GM23338 (cell line): ENCODE results near the gene TRAPPC12. TPM values are rescaled to one million over a fixed set of nuclear protein-coding genes. Genes with fewer than 3 reads are reported as not detected.

Experiments used
- ATAC-seq: fragments of 200-7000 bp; cut with Tn5 transposase; 3 replicates; pipeline ENCODE4 v1.9.1; 2020
- DNase-seq: peaks from one replicate; pipeline ENCODE4 v3.0.0-alpha.2; 2015; ENCODE audit warnings: low spot score
- H2AFZ ChIP-seq: fragments of 200-600 bp; sonication (generic); 2 replicates; pipeline ENCODE4 v1.8.0; 2016; ENCODE audit warnings: antibody characterized with exemption, mild to moderate bottlenecking, moderate library complexity
- H3F3A ChIP-seq: fragments of 200-600 bp; sonication (generic); replicated peaks from 2 replicates; pipeline ENCODE4 v1.8.0; 2017; ENCODE audit warnings: antibody characterized with exemption, mixed run types, low read depth
- H3K27ac ChIP-seq: fragments of 200-600 bp; sonication (generic); 2 replicates; pipeline ENCODE4 v1.6.1; 2016; ENCODE audit warnings: low read depth
- H3K27me3 ChIP-seq: fragments of 200-600 bp; sonication (generic); 2 replicates; pipeline ENCODE4 v1.8.0; 2016; ENCODE audit warnings: mild to moderate bottlenecking, mixed run types, moderate library complexity; ENCODE audit not compliant: insufficient read depth
- H3K36me3 ChIP-seq: fragments of 200-600 bp; sonication (generic); 2 replicates; pipeline ENCODE4 v1.8.0; 2016; ENCODE audit warnings: mild to moderate bottlenecking; ENCODE audit not compliant: insufficient read depth
- H3K4me1 ChIP-seq: fragments of 200-600 bp; sonication (generic); 2 replicates; pipeline ENCODE4 v1.8.0; 2016; ENCODE audit warnings: mild to moderate bottlenecking, moderate library complexity; ENCODE audit not compliant: insufficient read depth
- H3K4me2 ChIP-seq: fragments of 200-600 bp; sonication (generic); 2 replicates; pipeline ENCODE4 v1.7.1; 2017; ENCODE audit warnings: mixed run types
- H3K4me3 ChIP-seq: fragments of 200-600 bp; sonication (generic); 2 replicates; pipeline ENCODE4 v1.6.1; 2016; ENCODE audit warnings: mixed run types
- H3K79me2 ChIP-seq: fragments of 200-600 bp; sonication (generic); replicated peaks from 2 replicates; pipeline ENCODE4 v1.8.0; 2017; ENCODE audit warnings: mild to moderate bottlenecking; ENCODE audit not compliant: insufficient read depth
- H3K9me2 ChIP-seq: fragments of 200-600 bp; sonication (generic); 2 replicates; pipeline ENCODE4 v1.8.0; 2017; ENCODE audit not compliant: insufficient read depth
- H4K20me1 ChIP-seq: fragments of 200-600 bp; sonication (generic); replicated peaks from 2 replicates; pipeline ENCODE4 v1.8.0; 2017; ENCODE audit warnings: mild to moderate bottlenecking; ENCODE audit not compliant: insufficient read depth
- H3K27ac Mint-ChIP-seq: 2 replicates; pipeline ENCODE4 v1.8.0; 2020; ENCODE audit warnings: inconsistent platforms, mild to moderate bottlenecking, moderate library complexity, mixed read lengths
- H3K27me3 Mint-ChIP-seq: 3 replicates; pipeline ENCODE4 v1.8.0; 2022; ENCODE audit warnings: low read depth, mild to moderate bottlenecking, moderate library complexity, mixed read lengths, inconsistent platforms; ENCODE audit not compliant: insufficient read depth, poor library complexity
- H3K36me3 Mint-ChIP-seq: 3 replicates; pipeline ENCODE4 v1.8.0; 2021; ENCODE audit warnings: low read depth, mild to moderate bottlenecking, inconsistent platforms, moderate library complexity, mixed read lengths
- H3K4me1 Mint-ChIP-seq: 3 replicates; pipeline ENCODE4 v1.8.0; 2020; ENCODE audit warnings: mild to moderate bottlenecking, inconsistent platforms, mixed read lengths
- H3K4me3 Mint-ChIP-seq: 3 replicates; pipeline ENCODE4 v1.8.0; 2021; ENCODE audit warnings: moderate library complexity, mild to moderate bottlenecking, inconsistent platforms, mixed read lengths
- H3K9me3 Mint-ChIP-seq: 3 replicates; pipeline ENCODE4 v1.8.0; 2020; ENCODE audit warnings: moderate library complexity, mild to moderate bottlenecking, inconsistent platforms, mixed read lengths
- CTCF ChIP-seq, 2 experiments: fragments of 200-600 bp in 1 of 2; sonication (generic) in 1 of 2; conservative IDR thresholded peaks; 2 replicates each; pipeline versions ENCODE4 v1.5.1 to v1.6.1; 2016 to 2017; ENCODE audit warnings: antibody characterized with exemption in 2 of 2, low read depth in 2 of 2, mild to moderate bottlenecking in 2 of 2, moderate library complexity in 1 of 2
- EZH2 ChIP-seq: fragments of 200-600 bp; sonication (generic); IDR thresholded peaks from one replicate; pipeline ENCODE4 v1.8.0; 2017; ENCODE audit warnings: antibody characterized with exemption, mild to moderate bottlenecking, low read depth; ENCODE audit not compliant: unreplicated experiment
- EZH2phosphoT487 ChIP-seq: fragments of 200-600 bp; sonication (generic); IDR thresholded peaks from one replicate; pipeline ENCODE4 v1.8.1; 2018; ENCODE audit warnings: antibody characterized with exemption; ENCODE audit not compliant: unreplicated experiment
- JUNB ChIP-seq: IDR thresholded peaks from one replicate; pipeline ENCODE4 v1.6.1; 2016; ENCODE audit warnings: antibody characterized with exemption; ENCODE audit not compliant: unreplicated experiment
- NANOG ChIP-seq: IDR thresholded peaks from 2 replicates; pipeline ENCODE4 v1.6.1; 2016; ENCODE audit warnings: antibody characterized with exemption, borderline replicate concordance
- REST ChIP-seq: IDR thresholded peaks from one replicate; pipeline ENCODE4 v1.6.1; 2018; ENCODE audit warnings: antibody characterized with exemption; ENCODE audit not compliant: unreplicated experiment
- STAT1 ChIP-seq: IDR thresholded peaks from one replicate; pipeline ENCODE4 v1.6.1; 2016; ENCODE audit warnings: antibody characterized with exemption; ENCODE audit not compliant: unreplicated experiment
- ZNF331 ChIP-seq: fragments of 250-450 bp; sonication (Bioruptor Pico); IDR thresholded peaks from 2 replicates; pipeline ENCODE4 v1.5.0; 2020; ENCODE audit warnings: low read depth, mild to moderate bottlenecking, moderate library complexity
- ZNF462 ChIP-seq: fragments of 250-450 bp; sonication (Bioruptor Pico); IDR thresholded peaks from 2 replicates; pipeline ENCODE4 v1.5.0; 2020; ENCODE audit warnings: mild to moderate bottlenecking, moderate library complexity
- polyA plus RNA-seq: library from polyadenylated mRNA; unstranded; fragments of >200 nt; fragmentation: Nextera tagmentation; extraction: Ambion mirVana; gene quantifications from 2 replicates; pipeline ENCODE4 v1.2.1, GENCODE V29; 2016
- total RNA-seq: library from RNA; depleted of rRNA; stranded (reverse); fragments of >200 nt; shearing (Covaris generic); gene quantifications from 2 replicates; pipeline ENCODE4 v1.2.3, GENCODE V29; 2014

TRAPPC12 gene
- total and polyA plus RNA-seq, 2 experiments from 2014 or later = 48.9 to 57.7 TPM

GRCh38 chr2:3519255-3520205, 140.0 kb downstream of the TRAPPC12 start, which contains the start of gene ADI1 (continued):
- TF ChIP-seq ZNF462 (CRISPR knock-in tag) (no peak), JUNB (no peak), STAT1 (no peak), NANOG (no peak)

GRCh38 chr2:3520591-3520990, 141.1 kb downstream of the TRAPPC12 start:
- H3K4me2 ChIP-seq = peak overlapping the region; percentile 92
- H3K79me2 ChIP-seq = peaks cover 23% of the 10 kb centered on the region
- H3K9me2 ChIP-seq = no peaks in the 10 kb centered on the region
- no peaks in the 10 kb centered on the region for H4K20me1 ChIP-seq
- 0 out of 2 replicates have a peak, but pooled peaks cover 8% of the 10 kb centered on the region for H3F3A ChIP-seq
- no peak for DNase-seq
- peaks cover 13% of the 10 kb centered on the region for H3K36me3 Mint-ChIP-seq
- no peak overlapping the region for H3K27ac ChIP-seq
- no peak overlapping the region for H3K27ac Mint-ChIP-seq
- 0 out of 2 replicates have a peak, but pooled peaks cover 5% of the 10 kb centered on the region for H3K27me3 ChIP-seq
- 0 out of 2 replicates have a peak, but pooled peaks cover 6% of the 10 kb centered on the region for H3K4me1 ChIP-seq
- H3K27me3 Mint-ChIP-seq = peaks cover 15% of the 10 kb centered on the region
- H3K4me1 Mint-ChIP-seq = peaks cover 23% of the 10 kb centered on the region
- peaks cover 7% of the 10 kb centered on the region; the same call in 2 of the 3 replicates for H3K9me3 Mint-ChIP-seq
- no peak for ATAC-seq
- H3K36me3 ChIP-seq = no peaks in the 10 kb centered on the region
- peak overlapping the region; percentile 64 for H3K4me3 ChIP-seq
- peak overlapping the region; percentile 74 for H3K4me3 Mint-ChIP-seq
- no peak overlapping the region for H2AFZ ChIP-seq
- TF ChIP-seq ZNF331 (CRISPR knock-in tag) (no peak), CTCF (conservative IDR thresholded peaks at IDR 0.05; ENCODE audit: low read depth in 2 of 2) (no peak), JUNB (no peak), EZH2 (no peak), REST (no peak), EZH2phosphoT487 (no peak), STAT1 (no peak)
